Fibroblast of skin of left quadriceps (primary cell): ENCODE results near the gene PKD2L2.
"Not testable (repeated sequence)": the region's sequence is repeated elsewhere in the genome, so short reads cannot be mapped to it uniquely, and the experiment has no call there.

Experiments
- DNase-seq, 2 experiments: peaks; one replicate each; pipeline ENCODE4 v3.0.0-alpha.2; 2013; ENCODE audit warnings: low read depth in 2 of 2

PKD2L2 gene

DNA sequence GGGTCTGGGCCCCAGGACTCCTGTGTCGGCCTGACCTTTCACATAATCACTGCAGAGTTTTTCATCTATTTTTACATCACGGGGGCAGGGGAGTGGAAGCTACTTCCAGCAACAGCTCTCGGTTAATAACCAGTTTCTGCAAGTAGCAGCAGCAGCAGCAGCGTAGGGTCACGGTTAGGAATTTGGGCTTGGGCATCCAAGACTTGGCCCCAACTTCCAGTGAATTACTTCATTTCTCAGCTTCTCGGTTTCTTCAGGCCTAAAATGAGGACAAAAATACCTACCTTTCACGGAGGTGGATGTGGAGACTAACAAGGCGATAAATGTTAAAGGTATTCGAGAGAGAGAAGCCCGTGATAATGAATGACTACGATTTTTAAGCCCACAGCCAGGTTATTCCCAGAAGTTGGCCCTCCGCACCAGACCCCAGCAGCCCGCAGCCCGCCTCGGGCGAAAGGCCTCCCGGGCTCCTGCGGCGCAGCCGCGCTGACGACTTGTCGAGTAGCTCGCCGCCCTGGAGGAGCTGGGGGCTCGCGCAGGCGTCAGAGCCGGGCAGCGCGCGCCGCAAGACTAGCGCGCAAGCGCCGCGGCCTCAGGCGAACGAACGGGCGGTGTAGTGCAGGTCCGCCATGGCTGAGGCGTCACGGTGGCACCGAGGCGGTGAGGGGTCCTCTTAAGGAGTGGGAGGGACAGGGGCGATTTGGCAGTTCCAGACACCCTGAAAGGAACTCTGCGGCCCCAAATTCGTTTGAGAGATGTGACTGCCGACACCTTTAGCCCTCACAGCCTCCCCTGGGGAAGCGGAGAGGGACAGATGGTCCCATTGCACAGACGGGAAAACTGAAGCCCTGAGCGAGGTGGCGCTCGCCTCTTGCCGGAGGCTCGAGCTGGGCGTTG lies at the start of gene PKD2L2:
PKD2L2 (plus strand) TSS at position 595 of the 897 bp plus-strand sequence; CDS start at position 630, 35 bp downstream.
- peak; percentile 68 to 72 for DNase-seq

DNA sequence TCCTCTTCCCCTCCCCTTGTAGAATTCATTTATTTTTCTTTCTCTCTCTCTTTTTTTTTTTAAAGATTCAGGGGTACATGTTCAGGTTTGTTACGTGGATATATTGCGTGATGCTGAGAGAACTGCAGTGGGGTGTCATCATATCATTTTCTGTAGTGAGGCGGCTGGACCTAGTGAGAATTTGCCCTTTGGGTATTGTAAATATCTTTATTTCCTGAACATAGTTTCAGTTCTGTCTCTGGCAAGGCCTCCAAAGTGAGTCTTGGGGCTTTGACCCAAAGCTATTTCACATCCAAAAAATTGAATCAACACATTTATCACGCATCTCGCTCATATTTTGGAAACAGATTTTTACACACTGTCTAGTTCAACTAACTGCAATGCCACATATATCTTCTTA lies 47.0 kb upstream of the PKD2L2 start:
- DNase-seq: no peak

DNA sequence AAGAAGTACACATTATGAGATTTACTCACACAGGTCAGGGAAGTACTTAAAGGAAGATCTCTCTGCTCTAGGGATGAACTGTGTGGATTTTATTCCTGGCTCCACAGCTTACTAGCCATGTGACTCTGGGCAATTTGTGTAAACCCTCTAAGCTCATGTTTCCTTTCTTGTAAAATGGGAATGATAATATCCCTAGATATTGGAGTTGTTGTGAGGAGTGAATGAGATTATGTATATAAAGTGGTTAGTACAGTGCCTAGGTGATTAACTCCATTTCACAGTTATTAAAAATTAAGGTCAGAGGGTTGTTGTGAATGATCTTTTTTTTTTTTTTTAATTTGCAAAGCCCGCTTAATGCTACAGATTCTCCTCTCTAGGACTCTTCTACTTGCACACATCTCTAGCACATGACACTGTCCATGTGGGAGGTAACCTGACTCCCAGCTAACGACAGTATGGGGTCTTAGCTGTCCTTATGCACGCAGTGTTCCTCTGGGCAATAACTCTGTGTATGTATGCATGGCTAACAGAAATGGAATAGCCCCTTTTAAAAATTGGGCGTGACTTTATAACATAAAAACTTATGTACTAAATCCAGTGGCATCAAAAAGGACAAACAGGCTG lies 45.5 kb upstream of the PKD2L2 start:
- no peak for DNase-seq

- no peak for DNase-seq
Measured at GRCh38 chr5:137845472-137845871, 43.8 kb upstream of the PKD2L2 start.

DNA sequence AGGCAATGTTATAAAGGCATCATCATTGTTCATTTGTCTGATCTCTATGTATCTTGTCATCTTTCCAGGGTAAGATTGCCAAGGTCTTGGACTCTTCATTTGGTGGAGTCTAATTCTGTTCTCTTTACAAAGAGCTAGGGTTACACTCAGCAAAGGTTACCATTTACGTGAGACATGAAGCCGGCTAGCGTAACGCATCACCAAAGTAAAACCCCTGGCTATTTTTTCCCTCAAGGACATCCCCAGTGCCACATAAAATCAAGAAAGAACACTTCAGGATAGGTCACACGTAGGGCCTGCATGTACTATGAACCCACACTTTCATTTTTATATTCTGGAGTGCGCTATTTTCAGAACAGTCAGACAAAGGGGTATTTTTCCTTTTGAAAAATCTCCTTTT lies 41.6 kb upstream of the PKD2L2 start:
- no peak for DNase-seq

DNA sequence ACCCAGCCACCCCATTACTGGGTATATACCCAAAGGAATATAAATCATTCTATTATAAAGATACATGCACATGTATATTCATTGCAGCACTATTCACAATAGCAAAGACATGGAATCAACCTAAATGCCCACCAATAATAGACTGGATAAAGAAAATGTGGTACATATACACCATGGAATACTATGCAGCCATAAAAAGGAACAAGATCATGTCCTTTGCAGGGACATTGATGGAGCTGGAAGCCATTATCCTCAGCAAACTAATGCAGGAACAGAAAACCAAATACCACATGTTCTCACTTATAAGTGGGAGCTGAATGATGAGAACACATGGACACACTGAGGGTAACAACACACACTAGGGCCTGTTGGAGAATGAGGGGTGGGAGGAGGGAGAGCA lies 36.1 kb upstream of the PKD2L2 start:
- DNase-seq: not testable (repeated sequence)

DNA sequence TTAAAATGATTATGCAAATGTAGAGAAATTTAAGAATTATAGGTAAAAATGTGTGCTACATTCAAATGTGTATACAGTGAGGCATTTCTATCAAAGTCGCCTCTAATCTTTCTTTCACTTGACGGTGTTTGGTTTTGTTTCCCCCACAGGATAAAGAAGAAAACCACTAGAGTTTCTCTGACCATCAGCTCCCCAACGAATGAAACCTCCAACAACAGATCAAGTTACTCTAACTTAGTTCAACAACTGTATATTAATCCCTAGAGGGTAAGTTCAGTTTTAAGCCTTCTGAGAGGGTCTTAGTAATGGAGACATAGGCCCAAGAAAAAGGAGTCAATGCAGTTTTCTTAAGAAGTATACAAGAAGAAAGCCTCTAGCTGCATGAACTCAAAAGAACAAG lies 33.1 kb upstream of the PKD2L2 start:
- no peak for DNase-seq

GRCh38 chr5:137856916-137857862 lies 32.1 kb upstream of the PKD2L2 start:
- DNase-seq: no peak

- no peak for DNase-seq
Measured at GRCh38 chr5:137858223-137858916, 30.9 kb upstream of the PKD2L2 start.

DNA sequence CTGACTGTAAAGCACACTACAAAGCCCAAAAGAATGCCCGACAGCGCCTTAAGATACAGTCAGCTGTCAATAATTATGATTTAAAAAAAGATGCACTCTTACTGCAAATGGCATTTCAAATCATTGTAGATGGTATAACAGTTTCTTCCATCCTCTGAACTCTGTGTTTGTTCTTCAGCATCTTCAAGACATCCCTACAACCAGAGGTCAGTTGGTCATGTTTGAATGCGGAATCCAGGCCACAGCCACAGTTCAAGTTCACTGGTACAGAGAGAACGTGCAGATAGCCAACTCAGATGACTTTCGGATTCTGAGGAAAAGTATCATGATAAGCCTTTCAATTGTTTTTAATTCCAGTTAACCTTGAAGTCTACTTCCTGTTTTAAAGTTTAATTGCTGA lies 30.3 kb upstream of the PKD2L2 start:
- no peak for DNase-seq

DNA sequence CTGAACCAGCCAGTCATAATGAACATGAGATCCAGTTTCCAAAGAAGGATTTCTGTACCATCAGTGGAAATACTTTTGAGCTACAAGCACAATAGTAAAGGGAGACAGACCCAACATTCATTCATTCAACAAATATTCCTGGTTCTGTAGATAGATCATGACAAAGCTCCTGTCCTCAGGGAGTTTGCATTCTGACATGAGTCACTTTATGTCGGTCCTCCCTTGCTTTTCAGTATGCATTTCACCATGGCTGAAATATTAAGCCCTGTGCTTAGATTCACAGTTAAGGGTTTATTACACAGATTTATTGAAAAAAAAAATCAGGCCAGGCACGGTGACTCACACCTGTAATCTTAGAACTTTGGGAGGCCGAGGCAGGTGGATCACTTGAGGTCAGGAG lies 27.0 kb upstream of the PKD2L2 start:
- no peak for DNase-seq

DNA sequence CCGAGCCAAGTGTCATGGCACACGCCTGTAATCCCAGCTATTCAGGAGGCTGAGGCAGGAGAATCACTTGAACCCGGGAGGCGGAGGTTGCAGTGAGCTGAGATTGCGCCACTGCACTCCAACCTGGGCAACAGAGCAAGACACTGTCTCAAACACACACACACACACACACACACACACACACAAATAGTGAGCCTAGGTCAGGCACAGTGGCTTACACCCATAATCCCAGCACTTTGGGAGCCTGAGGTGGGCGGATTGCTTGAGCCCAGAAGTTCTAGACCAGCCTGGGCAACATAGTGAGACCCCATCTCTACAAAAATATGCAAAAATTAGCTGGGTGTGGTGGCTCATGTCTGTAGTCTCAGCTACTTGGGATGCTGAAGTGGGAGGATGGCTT lies 25.6 kb upstream of the PKD2L2 start:
- DNase-seq: not testable (repeated sequence)

DNA sequence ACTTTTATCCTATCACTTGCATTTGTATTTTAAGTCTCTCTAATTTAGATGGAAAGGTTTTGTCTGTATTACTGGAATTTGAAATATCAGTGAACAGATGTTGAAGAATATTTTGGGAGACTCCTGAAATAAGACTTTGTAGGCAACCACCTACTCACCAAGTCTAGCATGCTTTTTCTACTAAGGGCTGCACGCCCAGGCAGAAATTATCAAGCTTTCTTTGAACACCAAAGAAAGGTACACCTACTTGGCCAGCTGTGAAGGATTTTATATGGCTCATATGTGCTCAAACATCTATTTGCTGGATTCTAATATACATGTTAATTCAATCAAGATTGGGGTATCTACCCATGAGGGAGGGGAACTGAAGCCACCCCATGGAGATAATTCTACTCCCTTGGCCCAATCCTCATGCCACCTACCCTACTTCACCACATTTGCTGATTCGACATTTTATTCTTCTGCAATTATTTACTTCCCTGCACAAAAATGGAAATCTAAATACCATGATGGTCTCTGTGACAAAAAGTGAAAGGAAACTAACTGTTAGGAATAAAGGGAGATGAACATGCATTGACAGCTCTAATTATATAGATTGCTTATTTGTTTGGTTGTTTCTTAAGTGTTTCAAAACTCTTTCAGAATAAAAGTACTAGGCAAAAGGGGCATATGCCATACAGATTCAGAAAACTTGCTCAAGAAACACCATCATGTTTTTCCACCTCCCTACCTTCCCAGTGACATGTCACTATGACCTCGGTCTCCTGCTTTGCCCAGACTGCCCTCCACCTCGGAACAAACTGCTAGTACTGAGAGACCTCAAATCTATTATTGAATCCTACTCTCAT lies 22.5 kb upstream of the PKD2L2 start:
- no peak for DNase-seq

- no peak for DNase-seq
Measured at GRCh38 chr5:137867664-137868063, 21.6 kb upstream of the PKD2L2 start, which contains the start of gene MYOT. Gene MYOT (plus strand): TSS chr5:137867860. CDS start chr5:137870652, 2,792 bp downstream.

- DNase-seq: no peak
Measured at GRCh38 chr5:137870647-137871339, 18.5 kb upstream of the PKD2L2 start.

DNA sequence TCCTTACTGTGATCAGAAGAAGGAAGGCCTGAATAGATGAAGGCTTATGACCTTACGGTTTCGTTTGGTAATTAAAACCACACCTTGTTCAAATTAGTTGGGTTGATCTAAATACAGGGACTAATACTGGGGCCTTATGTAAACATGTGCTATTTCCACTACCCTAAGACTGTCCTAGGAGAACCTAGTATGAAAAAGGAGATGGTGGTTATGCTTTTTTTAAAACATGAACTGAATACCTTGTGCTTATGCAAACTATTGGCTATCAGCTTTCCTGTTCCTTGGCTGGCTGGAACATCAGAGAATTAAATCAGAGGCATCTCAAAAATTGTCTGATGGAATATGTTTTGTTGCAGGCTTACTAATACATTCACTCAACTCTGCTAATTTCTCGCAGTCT lies 17.7 kb upstream of the PKD2L2 start:
- DNase-seq: no peak

DNA sequence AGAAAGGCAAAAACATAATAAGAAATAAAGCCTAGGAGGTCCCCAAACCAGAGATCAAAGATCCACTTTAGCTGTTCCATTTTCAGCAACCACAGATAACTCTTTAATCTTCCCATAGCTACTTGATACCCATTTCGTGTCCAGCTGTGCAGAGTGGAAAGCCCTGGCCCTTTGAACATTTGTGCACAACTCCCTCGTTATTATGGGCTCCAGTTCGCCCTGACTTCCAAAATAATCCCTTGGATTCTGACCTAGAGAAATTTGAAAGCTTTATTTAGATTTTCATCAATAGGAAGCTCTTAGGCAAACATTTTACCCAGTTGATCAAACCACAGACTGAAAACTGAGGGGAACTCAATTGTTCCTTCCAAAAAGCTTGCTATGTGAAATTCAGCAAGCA lies 16.8 kb upstream of the PKD2L2 start:
- DNase-seq: no peak

GRCh38 chr5:137876101-137876500 lies 13.2 kb upstream of the PKD2L2 start:
- no peak for DNase-seq

DNA sequence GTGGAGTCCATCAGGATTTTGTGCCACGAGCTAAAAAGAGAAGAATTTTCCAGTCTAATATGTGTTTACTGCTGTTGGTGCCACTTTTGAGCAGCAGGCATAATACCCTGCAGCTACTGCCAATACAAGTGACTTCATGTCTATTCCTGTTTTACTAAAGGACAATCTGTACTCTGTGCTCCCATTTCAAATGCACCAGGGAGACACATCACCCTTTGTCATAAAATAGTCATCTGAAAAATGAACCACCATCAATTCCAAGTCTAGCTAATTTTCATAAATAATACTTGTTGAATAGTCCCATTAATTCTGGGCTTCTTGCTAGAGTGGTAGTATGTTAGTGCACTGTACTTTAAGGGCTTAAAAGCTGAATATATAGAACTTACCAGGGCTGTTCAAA lies 8.9 kb upstream of the PKD2L2 start:
- DNase-seq: no peak

- no peak for DNase-seq
Measured at GRCh38 chr5:137887831-137888230, 1.4 kb upstream of the PKD2L2 start.
